H1 (cell line): Measurements from ENCODE around the gene ABCC10. TPM values are rescaled to one million over a fixed set of nuclear protein-coding genes. Genes with fewer than 3 reads are reported as not detected.

Experiments
- CTCF ChIA-PET: fragments of 300-600 bp; sonication (Branson Sonifier 250); formaldehyde crosslinking; loops from one replicate; lab custom pipeline; 2021; ENCODE audit not compliant: partially characterized antibody; lab: Charles Lee
- POLR2A ChIA-PET: fragments of 300-600 bp; sonication (Branson Sonifier 250); formaldehyde crosslinking; loops from one replicate; lab custom pipeline; 2021; ENCODE audit warnings: inconsistent platforms; ENCODE audit not compliant: partially characterized antibody; lab: Charles Lee
- DNase-seq, 2 experiments: peaks; one replicate each; pipeline versions ENCODE4 v3.0.0 to v3.0.0-alpha.2; 2010 to 2022; ENCODE audit warnings: low spot score in 2 of 2, low read depth in 1 of 2, mixed read lengths in 1 of 2
- FAIRE-seq: peaks from 2 replicates; lab custom pipeline; 2011; peaks lifted over from hg19 to GRCh38; lab: Jason Lieb, UNC
- H2AFZ ChIP-seq: 2 replicates; pipeline ENCODE4 v1.8.1; 2012; ENCODE audit warnings: low read length, inconsistent platforms
- H2AK5ac ChIP-seq: 2 replicates; pipeline ENCODE4 v1.6.1; 2013; ENCODE audit warnings: low read depth, low read length
- H2BK120ac ChIP-seq: replicated peaks from 2 replicates; pipeline ENCODE3; 2013; ENCODE audit warnings: low read depth, low read length, inconsistent platforms
- H2BK12ac ChIP-seq: 2 replicates; pipeline ENCODE4 v1.6.1; 2013; ENCODE audit warnings: low read depth, low read length
- H2BK15ac ChIP-seq: 2 replicates; pipeline ENCODE4 v1.6.1; 2013; ENCODE audit warnings: low read length
- H2BK20ac ChIP-seq: 2 replicates; pipeline ENCODE4 v1.6.1; 2013; ENCODE audit warnings: low read length
- H2BK5ac ChIP-seq: 2 replicates; pipeline ENCODE4 v1.6.1; 2013; ENCODE audit warnings: low read depth, low read length
- H3K14ac ChIP-seq: 2 replicates; pipeline ENCODE4 v1.6.1; 2013; ENCODE audit warnings: inconsistent platforms; ENCODE audit not compliant: insufficient read length
- H3K18ac ChIP-seq: 2 replicates; pipeline ENCODE4 v1.6.1; 2013; ENCODE audit warnings: low read length; ENCODE audit errors: extremely low read depth
- H3K23ac ChIP-seq: 2 replicates; pipeline ENCODE4 v1.6.1; 2013; ENCODE audit warnings: inconsistent platforms; ENCODE audit not compliant: insufficient read length
- H3K23me2 ChIP-seq: 2 replicates; pipeline ENCODE4 v1.6.1; 2013; ENCODE audit warnings: low read depth, low read length
- H3K27ac ChIP-seq: 2 replicates; pipeline ENCODE4 v1.6.1; 2011; ENCODE audit warnings: low read depth, low read length, inconsistent platforms
- H3K27me3 ChIP-seq, 4 experiments: replicated peaks in 1 of 4; 1 replicate in 1 of 4; 2 replicates in 3 of 4; pipeline versions ENCODE4 v1.6.1 to v1.8.1; 2011 to 2013; ENCODE audit warnings: low read length in 3 of 4, mild to moderate bottlenecking in 3 of 4, inconsistent platforms in 2 of 4, mixed read lengths in 2 of 4, moderate library complexity in 1 of 4; ENCODE audit not compliant: control insufficient read depth in 3 of 4, insufficient read depth in 3 of 4; ENCODE audit errors: extremely low read depth in 1 of 4
- H3K36me3 ChIP-seq, 4 experiments: 2 replicates each; pipeline versions ENCODE4 v1.6.1 to v1.8.1; 2011 to 2013; ENCODE audit warnings: mild to moderate bottlenecking in 4 of 4, low read length in 3 of 4, moderate library complexity in 2 of 4, control low read depth in 1 of 4, inconsistent platforms in 1 of 4; ENCODE audit not compliant: insufficient read depth in 4 of 4, control insufficient read depth in 2 of 4
- H3K4ac ChIP-seq: replicated peaks from 2 replicates; pipeline ENCODE3; 2013; ENCODE audit warnings: low read length, low read depth, mixed read lengths, inconsistent platforms; ENCODE audit not compliant: insufficient read length
- H3K4me1 ChIP-seq, 4 experiments: replicated peaks in 1 of 4; 1 replicate in 1 of 4; 2 replicates in 3 of 4; pipeline versions ENCODE4 v1.6.1 to v1.8.1; 2011 to 2013; ENCODE audit warnings: low read length in 3 of 4, inconsistent platforms in 2 of 4, mixed read lengths in 1 of 4; ENCODE audit not compliant: insufficient read depth in 4 of 4, control insufficient read depth in 3 of 4
- H3K4me2 ChIP-seq, 2 experiments: 2 replicates each; pipeline versions ENCODE4 v1.6.1 to v1.8.1; 2011 to 2013; ENCODE audit warnings: low read depth in 2 of 2, low read length in 2 of 2, control low read depth in 1 of 2, inconsistent platforms in 1 of 2, mild to moderate bottlenecking in 1 of 2; ENCODE audit not compliant: insufficient read depth in 1 of 2
- H3K4me3 ChIP-seq, 4 experiments: fragments of 200-600, 300-600 bp in 1 of 4; sonication (generic), shearing (Covaris generic), sonication (Bioruptor Twin) in 1 of 4; 2 replicates each; pipeline versions ENCODE4 v1.5.1 to v1.8.1; 2011 to 2016; ENCODE audit warnings: low read length in 4 of 4, low read depth in 3 of 4, control low read depth in 2 of 4, inconsistent platforms in 2 of 4, mild to moderate bottlenecking in 2 of 4, mixed read lengths in 1 of 4, moderate library complexity in 1 of 4; ENCODE audit not compliant: insufficient read depth in 2 of 4; ENCODE audit errors: extremely low read depth in 1 of 4
- H3K56ac ChIP-seq: replicated peaks from 2 replicates; pipeline ENCODE3; 2013; ENCODE audit warnings: low read depth, mild to moderate bottlenecking, mixed read lengths, low read length, inconsistent platforms; ENCODE audit not compliant: insufficient read length
- H3K79me1 ChIP-seq: 2 replicates; pipeline ENCODE4 v1.6.1; 2013; ENCODE audit warnings: low read depth, low read length, control low read depth
- H3K79me2 ChIP-seq, 2 experiments: 2 replicates each; pipeline versions ENCODE4 v1.6.1 to v1.8.1; 2012 to 2013; ENCODE audit warnings: low read length in 2 of 2, mild to moderate bottlenecking in 2 of 2, inconsistent platforms in 1 of 2; ENCODE audit not compliant: insufficient read depth in 2 of 2, control insufficient read depth in 1 of 2
- H3K9ac ChIP-seq, 4 experiments: replicated peaks in 1 of 4; 1 replicate in 1 of 4; 2 replicates in 3 of 4; pipeline versions ENCODE4 v1.6.1 to v1.8.1; 2011 to 2013; ENCODE audit warnings: low read depth in 3 of 4, low read length in 3 of 4, control low read depth in 2 of 4, mild to moderate bottlenecking in 2 of 4, moderate library complexity in 2 of 4, inconsistent platforms in 1 of 4; ENCODE audit errors: extremely low read depth in 1 of 4
- H3K9me3 ChIP-seq, 2 experiments: 2 replicates each; pipeline versions ENCODE4 v1.6.1 to v1.8.1; 2012 to 2013; ENCODE audit warnings: mild to moderate bottlenecking in 2 of 2, moderate library complexity in 2 of 2, control low read depth in 1 of 2, inconsistent platforms in 1 of 2, low read depth in 1 of 2, low read length in 1 of 2, mixed read lengths in 1 of 2; ENCODE audit not compliant: insufficient read depth in 2 of 2
- H4K20me1 ChIP-seq, 2 experiments: replicated peaks in 1 of 2; 2 replicates each; pipeline versions ENCODE3 to v1.8.1; 2011 to 2013; ENCODE audit warnings: inconsistent platforms in 2 of 2, low read length in 2 of 2, mild to moderate bottlenecking in 1 of 2; ENCODE audit not compliant: insufficient read depth in 2 of 2, control insufficient read depth in 1 of 2
- H4K5ac ChIP-seq: 2 replicates; pipeline ENCODE4 v1.6.1; 2013; ENCODE audit warnings: low read length, low read depth, mixed read lengths, inconsistent platforms; ENCODE audit not compliant: insufficient read length
- H4K8ac ChIP-seq: 2 replicates; pipeline ENCODE4 v1.8.0; 2013; ENCODE audit warnings: mild to moderate bottlenecking, moderate library complexity, low read length, inconsistent platforms; ENCODE audit not compliant: insufficient read depth; ENCODE audit errors: extremely low read depth
- H4K91ac ChIP-seq: replicated peaks from 2 replicates; pipeline ENCODE3; 2013; ENCODE audit warnings: low read length, mixed read lengths, inconsistent platforms; ENCODE audit not compliant: insufficient read length
- SP4 ChIP-seq: IDR thresholded peaks from 2 replicates; pipeline ENCODE4 v1.6.1; 2012; ENCODE audit warnings: low read length, inconsistent platforms
- WGBS, 2 experiments: shearing (Covaris generic) in 1 of 2; methylation state at CpG; one replicate each; pipeline versions ENCODE4 v1.1.6 to v1.1.7; 2013 to 2015; ENCODE audit warnings: low lambda C conversion rate in 2 of 2, mixed read lengths in 2 of 2, inconsistent platforms in 1 of 2, low coverage in 1 of 2, missing lambda C conversion rate in 1 of 2; ENCODE audit not compliant: insufficient replicate concordance in 2 of 2, insufficient coverage in 1 of 2, insufficient read length in 1 of 2; ENCODE audit errors: extremely low coverage in 1 of 2, missing lambda C conversion rate in 1 of 2; 5-methylcytosine and 5-hydroxymethylcytosine counted together
- polyA plus RNA-seq, 7 experiments: library from polyadenylated mRNA; depleted of rRNA in 3 of 7; stranded (reverse) in 5 of 7; unstranded in 2 of 7; fragments of >200 nt in 5 of 7; fragments of 200-250 nt in 2 of 7; gene quantifications; 1 replicate in 5 of 7; 2 replicates in 1 of 7; 4 replicates in 1 of 7; pipeline versions ENCODE4 v1.2.1 to v1.2.3, GENCODE V29; 2011 to 2013; ENCODE audit warnings: missing spikeins in 2 of 7, mixed read lengths in 2 of 7
- total RNA-seq: library from RNA; stranded (reverse); fragmentation: NEBNext Ultra II Directional; extraction: Animal tissue kit (Norgen Biotek cat#: 25700); gene quantifications from 2 replicates; pipeline ENCODE4 v1.2.1, GENCODE V29; 2021

ABCC10 gene
- total and polyA plus RNA-seq, 2 of the 8 experiments (the other 6 are each of a cell fraction or from before 2014, with no cell fraction given) = 15.5 to 24.6 TPM

DNA sequence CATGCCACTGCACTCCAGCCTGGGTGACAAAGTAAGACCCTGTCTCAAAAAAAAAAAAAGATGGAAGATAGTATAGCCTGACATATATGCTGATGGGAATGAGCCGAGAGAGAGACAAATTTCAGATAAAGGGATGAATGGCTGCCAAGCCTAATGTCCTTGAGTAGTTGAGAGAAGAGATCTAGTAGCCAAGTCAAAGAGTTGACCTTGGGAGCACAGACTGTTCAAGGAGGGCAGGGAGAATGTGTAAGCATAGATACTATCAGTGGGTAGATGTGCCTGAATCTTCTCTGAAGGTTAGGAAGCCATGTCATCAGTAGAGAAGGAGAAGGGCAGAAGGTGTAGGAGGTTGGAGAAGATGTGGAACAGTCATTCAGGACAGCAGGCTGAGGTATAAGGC, 20.0 kb upstream of the ABCC10 start:
- H3K23ac ChIP-seq = no peak overlapping the region
- H3K9me3 ChIP-seq = no peaks in the 10 kb centered on the region
- no peak overlapping the region for H3K18ac ChIP-seq
- H3K79me2 ChIP-seq = no peaks in the 10 kb centered on the region
- H2BK120ac ChIP-seq = no peak overlapping the region
- no peaks in the 10 kb centered on the region for H3K27me3 ChIP-seq
- H3K4me1 ChIP-seq = no peaks in the 10 kb centered on the region
- ChIA-PET CTCF (no interaction called here), POLR2A (no interaction called here)
- peak overlapping the region; percentile 12; the same call in 1 of the 2 replicates for H2BK15ac ChIP-seq
- no peak overlapping the region for H3K4me3 ChIP-seq
- H3K4ac ChIP-seq = no peak overlapping the region
- H2AFZ ChIP-seq = no peak overlapping the region
- no peak overlapping the region for H4K5ac ChIP-seq
- no peak overlapping the region for H3K14ac ChIP-seq
- no peak overlapping the region for H3K27ac ChIP-seq
- DNase-seq = no peak
- H2BK5ac ChIP-seq = no peak overlapping the region
- H3K4me2 ChIP-seq = no peak overlapping the region
- H3K56ac ChIP-seq = no peak overlapping the region
- no peaks in the 10 kb centered on the region for H3K79me1 ChIP-seq
- no peak overlapping the region for H4K91ac ChIP-seq
- no peaks in the 10 kb centered on the region for H3K23me2 ChIP-seq
- FAIRE-seq = no peak
- no peak overlapping the region for H2AK5ac ChIP-seq
- H3K36me3 ChIP-seq = no peaks in the 10 kb centered on the region
- 100% methylated on average over 1 of the region's 1 CpG; no CpG with 5 or more reads in 1 of the 2 experiments for WGBS, 2 experiments
- no peaks in the 10 kb centered on the region for H4K20me1 ChIP-seq
- H3K9ac ChIP-seq = no peak overlapping the region
- no peak overlapping the region for H2BK20ac ChIP-seq
- H2BK12ac ChIP-seq = no peak overlapping the region
- no peak overlapping the region for H4K8ac ChIP-seq
- no peak for TF ChIP-seq SP4
